Measurements from ENCODE around the gene KCNK15.

GRCh38 chr20:44716309-44717106 is 29.2 kb upstream of the KCNK15 start:
- no peak for TF ChIP-seq POLR2AphosphoS5 (IDR thresholded peaks at IDR 0.05; ENCODE audit: low read depth, low read length)
- no peak for TF ChIP-seq REST (IDR thresholded peaks at IDR 0.05; ENCODE audit: insufficient read depth in 1 of 2, low read depth in 2 of 2, low read length in 2 of 2)
- TF ChIP-seq TAF1 (IDR thresholded peaks at IDR 0.05; ENCODE audit: borderline replicate concordance, insufficient read depth, low read length): no peak

All from PFSK-1 (cell line).